ENCODE results near the gene MSL2.
"Not testable (repeated sequence)": the region's sequence is repeated elsewhere in the genome, so short reads cannot be mapped to it uniquely, and the experiment has no call there.

MSL2 gene

DNA sequence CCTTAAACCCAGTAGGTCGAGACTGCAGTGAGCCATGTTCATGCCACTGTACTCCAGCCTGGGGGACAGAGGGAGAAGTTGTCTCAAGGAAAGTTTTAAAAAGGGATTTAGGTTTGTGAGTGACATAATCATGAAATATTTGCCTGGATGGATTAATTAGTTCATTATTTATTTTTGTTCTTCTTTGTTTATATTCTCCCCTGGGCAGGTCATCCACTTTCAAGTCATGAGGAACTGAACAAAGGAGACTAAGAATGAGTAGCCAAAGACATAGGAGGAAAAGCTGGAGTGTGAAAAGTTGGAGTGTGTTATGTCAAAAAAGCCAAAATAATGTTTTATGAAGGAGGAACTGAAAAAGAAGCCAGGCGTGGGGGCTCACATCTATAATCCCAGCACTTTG lies 36.3 kb upstream of the MSL2 start:
- TF ChIP-seq, protein P1, sequence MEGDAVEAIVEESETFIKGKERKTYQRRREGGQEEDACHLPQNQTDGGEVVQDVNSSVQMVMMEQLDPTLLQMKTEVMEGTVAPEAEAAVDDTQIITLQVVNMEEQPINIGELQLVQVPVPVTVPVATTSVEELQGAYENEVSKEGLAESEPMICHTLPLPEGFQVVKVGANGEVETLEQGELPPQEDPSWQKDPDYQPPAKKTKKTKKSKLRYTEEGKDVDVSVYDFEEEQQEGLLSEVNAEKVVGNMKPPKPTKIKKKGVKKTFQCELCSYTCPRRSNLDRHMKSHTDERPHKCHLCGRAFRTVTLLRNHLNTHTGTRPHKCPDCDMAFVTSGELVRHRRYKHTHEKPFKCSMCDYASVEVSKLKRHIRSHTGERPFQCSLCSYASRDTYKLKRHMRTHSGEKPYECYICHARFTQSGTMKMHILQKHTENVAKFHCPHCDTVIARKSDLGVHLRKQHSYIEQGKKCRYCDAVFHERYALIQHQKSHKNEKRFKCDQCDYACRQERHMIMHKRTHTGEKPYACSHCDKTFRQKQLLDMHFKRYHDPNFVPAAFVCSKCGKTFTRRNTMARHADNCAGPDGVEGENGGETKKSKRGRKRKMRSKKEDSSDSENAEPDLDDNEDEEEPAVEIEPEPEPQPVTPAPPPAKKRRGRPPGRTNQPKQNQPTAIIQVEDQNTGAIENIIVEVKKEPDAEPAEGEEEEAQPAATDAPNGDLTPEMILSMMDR (IDR thresholded peaks at IDR 0.05; ENCODE audit: insufficient read depth, low read depth, low read length, missing control alignments): no peak
- DNase-seq (ENCODE audit: low read depth): no peak

DNA sequence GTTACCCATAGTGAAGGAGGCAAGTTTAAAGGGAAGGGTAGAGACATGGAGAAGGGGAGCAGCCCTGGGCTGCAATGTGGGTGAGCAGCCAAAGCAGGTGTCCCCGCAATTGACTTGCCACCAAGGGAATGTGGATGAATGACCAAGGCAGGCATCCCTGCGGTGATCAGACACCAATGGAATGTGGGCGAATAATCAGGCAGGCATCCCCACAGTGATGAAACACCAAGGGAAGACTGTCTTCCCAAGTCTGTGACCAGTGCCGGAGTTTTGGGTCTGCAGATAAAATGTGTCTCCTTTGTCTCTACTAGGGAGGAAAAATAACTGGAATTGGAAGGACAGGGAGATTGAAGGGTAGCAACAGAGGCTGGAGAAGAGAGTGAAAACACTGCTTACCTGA lies 26.6 kb upstream of the MSL2 start:
- not testable (repeated sequence) for H3K4me3 ChIP-seq (ENCODE audit: low read length)
- DNase-seq (ENCODE audit: low read depth): peak; percentile 39

More for the DNA sequence above, 36.3 kb upstream of the MSL2 start:
- no peak overlapping the region for H3K4me3 ChIP-seq (ENCODE audit: low read length)

DNA sequence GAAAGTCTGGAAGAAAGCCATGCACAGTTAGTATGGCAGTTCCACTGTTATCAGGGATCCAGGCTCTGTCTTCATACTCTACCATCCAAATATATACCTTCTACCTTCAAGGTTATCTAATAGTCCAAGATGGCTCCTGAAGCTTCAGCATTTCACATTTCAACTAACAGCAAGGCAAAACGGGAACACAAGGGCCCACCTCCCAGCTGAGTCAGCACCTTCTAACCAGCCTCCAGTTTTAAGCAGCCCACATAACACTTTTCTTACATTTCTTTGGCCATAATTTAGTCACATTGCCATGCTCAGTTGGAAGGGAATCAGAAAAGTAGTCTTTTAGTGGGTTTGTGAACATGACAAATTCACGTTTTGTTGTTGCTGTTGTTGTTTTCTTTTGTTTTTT lies 15.4 kb upstream of the MSL2 start:
- TF ChIP-seq, protein P1 (IDR thresholded peaks at IDR 0.05; ENCODE audit: insufficient read depth, low read depth, low read length, missing control alignments): no peak
- no peak overlapping the region for H3K4me3 ChIP-seq (ENCODE audit: low read length)
- no peak for DNase-seq (ENCODE audit: low read depth)

DNA sequence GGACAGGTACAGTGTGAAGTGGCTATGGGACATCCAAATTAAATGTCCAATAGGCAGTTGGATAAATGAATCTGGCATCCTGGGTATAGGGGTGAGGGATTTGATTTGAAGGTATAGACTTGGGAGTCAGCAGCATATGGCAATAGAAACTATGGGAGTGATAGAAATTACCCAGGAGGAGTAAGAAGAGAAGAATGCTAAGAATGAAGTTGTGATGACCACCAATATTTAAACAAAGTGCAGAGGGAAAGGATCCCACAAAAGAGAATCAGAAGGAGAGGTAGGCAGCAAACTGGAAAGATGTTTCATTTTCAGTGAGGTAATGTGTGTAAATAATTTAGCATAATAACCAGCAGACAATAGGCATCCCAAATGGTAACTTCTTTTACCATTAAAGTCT lies 13.8 kb upstream of the MSL2 start:
- TF ChIP-seq, protein P1 (IDR thresholded peaks at IDR 0.05; ENCODE audit: insufficient read depth, low read depth, low read length, missing control alignments): no peak
- no peak for DNase-seq (ENCODE audit: low read depth)
- H3K4me3 ChIP-seq (ENCODE audit: low read length): no peak overlapping the region

DNA sequence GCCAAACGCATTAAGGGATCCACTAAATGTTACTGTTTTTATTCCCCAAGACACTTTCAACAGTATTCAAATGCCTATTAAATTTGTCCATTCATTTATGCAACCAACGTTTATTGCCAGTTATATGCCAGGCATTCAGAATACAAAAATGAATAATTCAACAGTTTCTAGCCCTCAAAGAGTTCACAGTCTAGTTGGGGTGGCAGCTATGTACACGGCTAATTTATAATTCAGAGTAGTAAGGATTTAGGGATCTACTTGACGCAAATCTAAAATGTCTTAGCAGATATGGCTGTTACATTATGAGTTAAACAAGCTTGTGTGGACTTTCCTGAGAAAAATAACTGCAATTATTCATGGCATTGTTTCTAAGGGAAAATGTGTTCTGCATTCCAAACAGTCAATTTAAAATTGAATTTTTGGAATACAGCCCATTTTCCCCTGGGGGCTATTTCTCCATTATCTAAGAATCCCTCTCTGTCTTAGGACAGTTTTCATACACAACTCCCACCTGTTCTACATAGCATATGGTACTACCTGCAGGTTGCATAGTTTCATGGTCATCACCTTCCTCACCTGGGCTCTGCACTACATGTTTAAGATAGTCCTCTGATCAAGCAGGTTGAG lies 11.5 kb upstream of the MSL2 start:
- no peak for DNase-seq (ENCODE audit: low read depth)
- TF ChIP-seq, protein P1 (IDR thresholded peaks at IDR 0.05; ENCODE audit: insufficient read depth, low read depth, low read length, missing control alignments): no peak
- H3K4me3 ChIP-seq (ENCODE audit: low read length): no peak overlapping the region

DNA sequence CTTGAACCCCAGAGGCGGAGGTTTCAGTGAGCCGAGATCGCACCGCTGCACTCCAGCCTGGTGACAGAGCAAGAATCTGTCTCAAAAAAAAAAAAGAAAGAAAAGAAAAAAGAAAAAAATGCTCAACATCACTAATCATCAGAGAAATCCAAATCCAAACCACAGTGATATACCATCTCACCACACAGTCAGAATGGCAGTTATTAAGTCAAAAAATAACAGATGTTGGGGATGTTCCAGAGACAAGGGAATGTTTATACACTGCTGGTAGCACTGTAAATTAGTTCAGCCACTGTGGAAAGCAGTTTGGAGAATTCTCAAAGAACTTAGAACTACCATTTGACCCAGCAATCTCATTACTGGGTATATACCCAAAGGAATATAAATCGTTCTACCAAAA lies 3.1 kb upstream of the MSL2 start:
- not testable (repeated sequence) for DNase-seq (ENCODE audit: low read depth); H3K4me3 ChIP-seq (ENCODE audit: low read length)

DNA sequence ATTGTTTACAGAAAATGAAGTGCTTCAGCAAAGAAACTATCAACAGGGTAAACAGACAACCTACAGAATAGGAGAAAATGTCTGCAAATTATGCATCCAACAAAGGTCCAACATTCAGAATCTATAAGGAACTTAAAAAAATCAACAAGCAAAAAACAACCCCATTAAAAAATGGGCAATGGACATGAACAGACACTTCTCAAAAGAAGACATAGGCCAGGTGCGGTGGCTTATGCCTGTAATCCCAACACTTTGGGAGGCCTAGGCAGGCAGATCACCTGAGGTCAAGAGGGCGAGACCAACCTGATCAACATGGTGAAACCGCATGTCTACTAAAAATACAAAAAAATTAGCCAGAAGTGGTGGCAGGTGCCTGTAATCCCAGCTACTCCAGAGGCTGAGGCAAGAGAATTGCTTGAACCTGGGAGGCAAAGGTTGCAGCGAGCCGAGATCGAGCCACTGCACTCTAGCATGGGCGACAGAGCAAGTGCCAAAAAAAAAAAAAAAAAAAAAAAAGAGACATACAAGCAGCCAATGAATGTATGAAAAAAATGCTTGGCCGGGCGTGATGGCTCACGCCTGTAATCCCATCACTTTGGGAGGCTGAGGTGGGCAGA lies 2.4 kb upstream of the MSL2 start:
- DNase-seq (ENCODE audit: low read depth): not testable (repeated sequence)

DNA sequence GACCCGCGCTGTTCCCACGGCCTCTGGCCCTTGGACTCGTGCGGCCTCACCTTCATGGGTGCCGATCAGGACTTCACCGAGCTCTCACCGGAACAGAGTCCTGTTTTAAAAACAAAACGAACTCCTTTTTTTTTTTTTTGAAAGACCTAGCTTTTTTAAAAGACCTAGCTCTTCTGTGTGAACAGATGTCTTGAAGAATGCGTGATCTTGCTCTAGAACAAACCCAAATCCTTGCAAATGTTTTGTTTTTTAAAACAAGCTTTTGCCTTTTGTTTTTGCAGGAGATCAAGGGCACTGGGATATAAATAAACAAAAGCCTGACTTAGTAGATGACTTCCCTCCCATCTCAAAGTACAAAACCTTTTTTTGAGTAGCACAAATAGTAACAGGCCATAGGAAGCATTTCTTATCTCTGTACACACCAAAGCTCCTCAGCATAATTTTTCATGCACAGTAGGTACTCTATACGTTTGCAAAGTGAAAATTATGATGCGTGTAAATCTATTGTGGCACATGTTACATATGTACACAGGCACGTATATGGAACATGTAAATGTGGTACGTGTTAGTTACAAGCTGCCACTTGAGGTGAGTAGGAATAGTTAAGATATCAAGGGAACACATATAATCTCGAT lies 1.1 kb upstream of the MSL2 start:
- DNase-seq (ENCODE audit: low read depth): no peak
- TF ChIP-seq, protein P1 (IDR thresholded peaks at IDR 0.05; ENCODE audit: insufficient read depth, low read depth, low read length, missing control alignments): no peak
- peak overlapping the region; percentile 88 for H3K4me3 ChIP-seq (ENCODE audit: low read length)

More for the DNA sequence above, 2.4 kb upstream of the MSL2 start:
- not testable (repeated sequence) for H3K4me3 ChIP-seq (ENCODE audit: low read length)
